Inferior parietal cortex (tissue), 1 donor: Measurements from ENCODE around the gene ZCCHC2.

Experiments
- DNase-seq: peaks from one replicate; pipeline ENCODE4 v3.0.0-alpha.2; 2016; ENCODE audit errors: extremely low spot score

ZCCHC2 gene

DNA sequence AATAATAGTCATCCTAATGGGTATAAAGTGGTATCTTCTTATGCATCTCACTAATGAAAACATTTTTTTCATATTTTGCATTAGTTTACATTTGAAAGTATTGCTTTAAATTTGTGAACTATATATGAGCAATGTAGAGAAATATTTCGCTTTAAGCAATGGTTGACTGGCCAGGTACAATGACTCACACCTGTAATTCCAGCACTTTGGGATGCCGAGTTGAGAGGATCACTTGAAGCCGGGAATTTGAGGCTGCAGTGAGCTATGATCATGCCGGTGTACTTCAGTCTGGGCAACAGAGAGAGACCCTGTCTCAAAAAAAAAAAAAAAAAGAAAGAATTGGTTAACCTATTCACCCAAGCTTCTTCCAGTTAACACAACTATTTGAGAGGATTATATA, 15.1 kb downstream of the ZCCHC2 start:
- no peak for DNase-seq

DNA sequence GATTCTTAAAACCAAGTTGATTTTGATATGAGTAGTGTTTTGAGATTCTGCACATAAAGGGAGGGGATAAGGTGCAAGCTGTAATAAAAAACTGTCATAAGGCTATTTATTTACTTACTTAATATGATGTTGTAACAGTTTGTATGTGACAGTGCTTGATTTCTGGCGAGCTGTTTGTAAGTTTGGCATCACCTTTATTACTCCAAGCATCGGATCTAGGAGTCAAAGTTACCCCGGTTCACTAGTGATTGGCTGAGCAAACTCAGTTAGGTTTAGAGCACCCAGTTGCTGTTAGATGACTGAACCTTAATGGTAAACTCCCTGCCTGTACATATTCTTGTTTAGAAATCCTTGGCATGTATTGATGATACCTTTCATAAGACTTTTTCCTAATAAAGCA, 16.1 kb downstream of the ZCCHC2 start:
- DNase-seq = no peak

DNA sequence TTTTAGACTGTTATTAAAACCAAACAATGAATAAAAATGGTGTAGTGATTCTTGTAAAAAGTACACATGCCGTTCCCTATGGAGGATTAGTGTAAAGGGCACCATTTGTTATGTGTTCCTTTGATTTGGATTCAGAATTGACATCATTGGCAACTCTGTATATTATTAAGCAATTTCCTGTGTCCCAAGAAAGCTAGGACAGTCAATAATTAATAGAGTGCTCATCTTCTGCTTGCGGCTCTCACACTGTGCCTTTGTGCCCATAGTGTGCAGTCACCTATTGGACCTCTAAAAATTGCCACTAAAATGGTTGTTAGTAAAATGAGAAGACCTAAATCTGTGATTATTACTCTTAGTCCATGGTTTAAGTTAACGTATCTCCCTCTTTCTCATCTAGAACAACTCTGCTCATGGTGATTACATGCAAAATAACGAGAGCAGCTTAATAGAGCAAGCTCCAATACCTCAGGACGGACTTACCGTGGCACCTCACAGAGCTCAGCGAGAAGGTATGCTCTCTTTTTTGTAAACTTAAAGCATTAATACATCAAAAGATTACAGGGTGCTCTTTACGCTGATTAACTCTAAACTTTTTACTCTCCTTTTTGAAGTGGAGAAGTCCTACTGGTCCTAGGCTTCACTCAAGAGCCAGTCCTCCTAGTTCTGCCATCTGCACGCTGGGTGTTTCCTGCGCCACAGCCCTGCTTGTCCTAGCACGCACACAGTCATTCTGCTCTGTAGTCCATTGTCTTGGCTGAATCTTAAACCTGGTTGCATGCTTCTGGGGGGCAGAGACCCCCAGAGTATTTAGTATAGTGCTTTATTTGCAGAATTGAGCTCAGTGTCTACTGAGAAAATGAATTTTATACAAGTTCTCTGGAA, 16.7 kb downstream of the ZCCHC2 start:
- no peak for DNase-seq

DNA sequence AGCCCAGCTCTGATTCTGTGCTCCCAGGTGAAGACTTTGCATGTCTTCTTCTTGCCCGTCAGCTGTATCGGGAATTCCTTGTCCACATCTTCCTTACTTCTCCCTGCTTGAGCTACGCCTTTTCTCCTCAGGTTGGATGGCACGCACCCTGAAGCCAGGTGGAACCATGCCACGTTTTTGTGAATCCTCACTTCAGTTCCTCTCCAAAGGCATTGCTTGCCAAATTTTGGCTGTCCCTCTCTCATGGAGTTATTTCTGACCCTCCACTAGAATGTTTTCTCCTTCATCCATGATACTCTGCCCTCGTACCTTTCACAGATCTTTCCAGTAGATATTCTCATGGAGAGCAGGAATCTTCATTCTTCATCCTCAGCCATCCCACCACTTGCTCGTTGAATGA, 20.2 kb downstream of the ZCCHC2 start:
- no peak for DNase-seq

DNA sequence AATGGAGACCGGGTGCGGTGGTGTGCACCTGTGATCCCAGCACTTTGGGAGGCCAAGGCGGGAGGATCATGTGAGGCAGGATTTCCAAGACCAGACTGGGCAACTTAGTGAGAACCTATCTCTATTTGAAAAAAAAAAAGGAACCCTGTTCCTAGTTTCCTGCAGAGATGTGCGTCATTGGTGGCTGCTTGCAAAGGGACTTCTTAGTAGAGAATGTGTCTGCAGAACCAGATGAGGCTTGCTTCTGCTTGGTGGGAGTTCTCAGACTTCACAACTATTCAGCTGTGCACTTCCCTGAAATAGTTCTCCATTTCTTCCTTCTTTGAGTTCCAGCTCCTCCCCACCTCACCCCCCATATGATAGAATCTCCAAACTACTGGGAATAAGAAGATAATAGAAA, 22.3 kb downstream of the ZCCHC2 start:
- DNase-seq = no peak

DNA sequence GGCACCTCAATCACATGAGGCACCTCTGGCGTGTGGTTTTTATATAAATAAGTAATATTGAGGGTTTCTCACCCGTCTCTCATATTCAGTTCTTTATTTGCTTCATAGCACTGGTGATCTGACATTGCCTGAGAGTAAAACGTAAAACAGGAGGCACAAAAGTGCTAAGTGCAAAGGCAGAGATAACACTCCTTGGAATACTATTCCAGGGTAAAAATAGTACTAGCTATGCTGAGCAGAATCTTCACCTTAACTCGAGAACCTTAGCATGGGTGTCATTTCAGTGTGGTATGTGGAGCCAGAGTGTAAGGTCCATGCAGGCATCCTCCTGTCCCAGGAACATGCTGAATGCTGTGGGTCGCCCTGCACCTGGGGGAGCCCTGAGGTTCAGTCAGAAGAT, 26.9 kb downstream of the ZCCHC2 start:
- DNase-seq = no peak

DNA sequence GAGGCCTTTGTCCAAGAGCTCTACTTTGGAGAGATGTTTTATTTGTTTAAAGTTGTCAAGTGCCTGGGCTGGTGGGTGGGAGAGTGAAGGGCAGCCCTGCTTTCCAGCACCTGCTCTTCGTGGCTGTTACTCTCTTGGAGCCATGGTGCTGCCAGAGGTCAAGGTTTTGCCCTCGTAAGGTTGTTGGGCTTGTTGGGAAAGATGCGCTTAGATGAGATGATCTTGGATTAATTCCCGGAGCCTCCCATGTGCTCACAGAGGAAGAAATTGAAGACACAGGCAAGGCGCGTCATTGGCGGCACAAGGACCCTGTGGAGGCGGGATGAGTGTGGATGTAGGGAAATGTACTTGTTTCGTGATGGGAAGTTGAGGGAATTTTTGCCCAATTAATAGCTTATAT, 27.9 kb downstream of the ZCCHC2 start:
- DNase-seq = no peak

DNA sequence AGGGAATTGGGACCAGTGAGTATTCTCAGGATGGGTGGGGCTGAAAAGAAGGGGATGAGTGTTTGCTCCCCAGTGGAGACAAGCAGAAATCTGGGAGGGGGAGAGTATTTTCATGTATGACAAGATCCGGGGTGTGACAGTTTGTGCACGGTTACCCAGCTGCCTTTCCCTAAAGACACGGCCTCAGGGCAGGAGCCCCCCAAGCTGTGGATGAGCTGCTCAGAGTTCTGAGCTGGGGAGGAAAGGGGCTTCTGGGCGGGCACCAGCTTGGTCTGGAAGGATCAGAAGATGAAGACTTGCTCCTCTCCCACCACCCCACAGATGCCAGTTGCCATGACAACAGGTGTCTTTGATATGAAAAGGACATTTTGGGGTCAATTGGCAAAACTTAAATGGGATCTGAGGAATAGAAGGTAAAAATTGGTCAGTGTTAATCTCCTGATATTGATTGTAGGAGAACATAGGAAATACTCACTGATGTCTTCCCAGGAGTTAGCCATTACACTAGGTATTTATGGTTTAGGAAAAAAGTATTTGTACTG, 29.2 kb downstream of the ZCCHC2 start:
- no peak for DNase-seq

DNA sequence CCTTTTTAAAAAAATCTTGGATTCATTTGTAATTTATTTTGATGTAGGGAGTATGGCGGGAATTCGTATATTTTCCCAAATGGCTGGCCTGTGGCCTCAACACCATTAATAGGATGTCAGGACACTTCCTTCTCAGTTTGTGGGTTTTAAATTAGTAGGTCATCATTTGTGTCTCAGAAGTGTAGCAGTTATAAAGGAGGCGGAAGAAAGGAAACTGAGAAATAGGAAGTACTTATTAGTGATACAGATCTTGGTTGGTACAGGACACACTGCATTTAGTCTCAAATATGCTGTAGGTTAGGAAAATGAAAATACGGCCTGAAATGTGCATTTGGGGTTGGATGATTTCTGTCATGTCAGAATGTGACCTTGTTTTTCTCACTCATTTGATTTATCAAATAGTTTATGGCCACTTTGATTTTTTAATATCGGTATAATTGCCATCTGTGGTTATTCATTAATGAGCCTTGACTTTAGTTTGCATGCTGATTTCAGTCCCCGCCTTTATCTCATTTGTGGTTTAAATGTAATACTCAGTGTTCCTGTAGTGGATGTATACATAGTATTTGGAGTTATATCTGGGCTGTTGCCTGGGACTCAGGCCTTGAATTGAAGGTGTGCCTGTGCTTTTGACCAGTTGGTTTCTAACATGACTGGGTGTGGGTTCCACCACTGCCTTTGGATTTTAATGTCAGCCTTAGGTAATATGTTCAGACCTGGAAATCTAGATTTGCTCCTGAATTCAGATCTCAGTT, 31.4 kb downstream of the ZCCHC2 start:
- DNase-seq = no peak

DNA sequence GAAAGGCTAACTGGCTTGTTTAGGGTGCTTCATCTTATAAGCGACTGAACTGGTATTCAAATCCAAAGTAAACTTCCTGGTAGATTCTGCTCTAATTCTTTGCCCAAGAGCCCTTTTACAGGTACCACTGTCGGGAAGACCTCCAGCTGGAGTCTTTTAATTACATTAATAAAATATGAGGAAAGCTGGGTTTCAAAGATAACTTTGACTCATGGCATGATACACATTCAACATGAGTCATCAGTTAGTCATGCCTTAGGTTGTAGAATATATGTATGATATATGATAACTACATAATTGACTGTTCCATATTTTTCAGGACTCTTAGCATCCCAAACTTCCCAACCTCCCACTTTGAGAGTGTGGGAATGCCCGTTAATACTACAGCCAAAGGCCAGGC, 32.3 kb downstream of the ZCCHC2 start:
- no peak for DNase-seq

DNA sequence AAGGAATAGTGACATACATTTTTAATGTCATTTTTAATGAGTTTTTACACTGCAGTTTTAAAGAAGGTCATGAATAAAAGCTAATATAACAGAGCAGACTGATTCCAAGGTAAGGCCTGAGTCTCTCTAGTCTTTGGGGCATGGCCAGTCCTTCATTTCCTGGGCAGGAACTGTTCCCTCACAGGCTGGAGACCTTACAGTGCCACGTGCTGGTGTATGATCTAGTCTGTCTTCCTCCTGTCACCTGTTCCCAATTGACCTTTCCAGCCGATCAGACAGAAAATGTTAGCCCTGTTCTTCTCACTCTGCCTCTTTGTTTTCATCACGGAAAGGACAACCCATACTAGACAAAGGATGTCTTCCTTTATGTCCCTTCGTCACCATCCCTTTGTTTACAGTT, 33.6 kb downstream of the ZCCHC2 start:
- no peak for DNase-seq

DNA sequence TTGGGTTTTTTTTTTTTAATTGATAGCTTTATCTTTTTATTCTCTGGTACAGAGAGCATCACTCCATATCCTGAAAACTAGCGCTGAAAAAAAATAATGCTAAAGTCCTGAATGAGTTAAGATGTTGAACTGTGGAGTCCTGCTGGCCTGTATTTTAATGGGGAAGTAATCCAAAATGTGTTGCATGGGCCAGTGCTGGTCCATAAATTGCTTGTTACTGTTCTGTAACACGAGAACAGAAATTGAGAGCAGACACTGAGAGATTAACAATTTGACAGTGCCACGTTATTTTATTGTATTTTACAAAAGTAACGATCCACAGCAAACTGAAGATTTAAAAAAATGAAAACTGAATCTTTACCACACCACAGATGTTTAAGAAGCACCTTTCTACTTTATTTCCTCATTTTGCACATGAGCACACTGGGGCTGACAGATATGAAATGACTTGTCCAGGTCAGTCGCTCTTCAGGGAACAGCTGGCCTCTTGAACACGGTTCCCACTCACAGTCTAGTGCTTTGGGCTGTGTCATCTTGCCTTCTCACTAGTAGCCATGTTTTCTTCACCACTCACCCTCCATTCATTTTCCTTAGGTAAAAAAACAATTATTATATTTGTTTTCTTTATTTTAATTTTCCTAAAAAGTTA, 35.3 kb downstream of the ZCCHC2 start:
- DNase-seq = no peak

DNA sequence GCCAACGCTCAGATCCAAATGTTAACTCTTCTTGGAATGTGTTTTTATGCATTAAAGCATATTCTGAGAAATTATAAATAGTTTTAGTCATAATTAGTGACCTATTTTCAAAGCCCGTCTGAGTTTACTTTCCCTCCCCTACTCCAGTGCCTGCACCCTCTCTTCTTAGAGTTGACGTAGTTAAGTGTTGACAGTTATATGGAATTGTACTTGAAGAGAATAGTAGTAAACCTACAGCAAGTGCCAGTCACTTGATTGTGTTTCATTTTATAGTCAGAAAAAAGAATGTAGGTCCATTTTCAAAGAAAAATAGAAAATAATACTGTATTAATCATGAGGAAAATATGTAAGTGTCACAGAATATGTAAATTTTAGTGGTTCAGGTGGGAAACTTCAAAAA, 41.2 kb downstream of the ZCCHC2 start:
- no peak for DNase-seq

DNA sequence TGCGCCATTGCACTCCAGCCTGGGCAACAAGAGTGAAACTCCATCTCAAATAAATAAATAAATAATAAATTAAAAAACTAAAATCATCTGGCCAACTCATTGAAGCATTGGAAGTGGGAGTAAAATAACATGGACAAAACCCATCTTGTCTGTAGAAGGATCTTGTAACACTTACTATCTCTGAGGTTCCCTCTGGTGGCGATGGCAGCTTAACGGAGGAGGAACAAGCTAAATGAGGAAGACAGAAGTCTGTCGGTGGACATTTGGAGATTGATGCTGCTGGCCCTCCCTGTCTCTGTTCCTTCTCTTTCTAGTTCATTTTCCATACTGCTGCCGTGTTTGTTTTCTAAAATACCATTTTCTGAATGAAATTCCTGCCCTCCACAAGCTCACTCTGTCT, 43.4 kb downstream of the ZCCHC2 start:
- DNase-seq = peak; percentile 60

DNA sequence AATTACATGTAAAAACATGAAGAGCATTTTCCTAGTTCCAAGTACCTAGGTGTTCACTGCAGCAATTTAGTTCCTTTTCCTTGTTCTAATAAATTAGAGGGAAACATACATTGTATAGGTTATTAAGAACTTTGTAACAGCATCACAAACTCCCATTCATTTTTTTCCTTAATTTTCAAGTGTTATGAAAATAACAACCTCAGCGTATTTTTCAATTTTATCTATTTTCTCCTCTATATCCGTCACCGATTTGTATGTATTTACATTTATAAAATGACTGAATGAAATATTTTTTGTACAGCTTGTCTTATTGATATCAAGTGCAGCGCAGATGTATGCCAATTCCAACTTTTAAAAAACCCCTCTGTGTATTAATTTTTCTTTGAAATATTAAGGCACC, 44.0 kb downstream of the ZCCHC2 start:
- DNase-seq = no peak

DNA sequence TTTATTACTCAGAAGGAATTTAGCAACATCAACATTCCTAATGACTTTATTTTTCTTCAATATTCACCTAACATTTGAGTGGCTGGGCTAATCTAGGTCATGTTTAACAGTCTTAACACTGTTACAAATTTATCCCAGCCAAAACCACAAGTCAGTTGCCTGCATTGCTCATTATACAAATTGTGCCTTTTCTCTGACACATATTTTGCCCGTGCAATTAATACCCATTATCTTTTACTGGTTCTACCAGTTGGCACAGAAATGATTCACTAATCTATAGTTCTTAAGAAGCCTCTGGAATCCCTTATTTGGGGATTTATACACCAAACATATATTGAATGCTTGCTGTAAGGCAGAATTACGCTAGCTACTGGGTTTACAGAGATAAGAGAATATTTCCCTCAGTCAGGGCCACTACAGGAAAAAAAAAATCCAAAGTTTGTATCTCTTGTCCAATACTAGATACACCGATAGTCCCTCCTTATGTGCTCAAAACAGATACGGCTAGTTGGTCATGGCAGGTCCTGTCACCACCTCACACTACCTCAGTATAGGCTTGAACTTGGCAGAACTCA, 46.3 kb downstream of the ZCCHC2 start:
- no peak for DNase-seq

DNA sequence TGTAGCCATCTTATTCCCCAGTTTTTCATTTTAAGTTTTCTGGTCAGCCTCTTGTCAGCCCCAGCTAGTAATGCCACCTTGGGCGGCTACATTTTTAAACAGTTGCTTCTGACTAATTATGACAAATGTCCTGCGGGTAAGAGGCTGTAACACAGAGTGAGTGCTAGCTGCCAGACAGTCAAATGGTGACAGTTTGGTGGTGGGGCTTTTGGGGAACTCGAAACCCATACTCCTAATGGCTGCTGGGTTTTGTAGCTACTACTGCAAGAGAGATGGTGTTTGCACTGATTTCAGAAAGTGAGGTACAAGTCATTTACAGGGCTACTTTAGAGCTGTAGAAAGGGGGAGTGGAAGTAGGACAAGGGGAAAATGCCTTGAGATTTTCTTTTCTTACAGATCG, 48.2 kb downstream of the ZCCHC2 start:
- DNase-seq = no peak

DNA sequence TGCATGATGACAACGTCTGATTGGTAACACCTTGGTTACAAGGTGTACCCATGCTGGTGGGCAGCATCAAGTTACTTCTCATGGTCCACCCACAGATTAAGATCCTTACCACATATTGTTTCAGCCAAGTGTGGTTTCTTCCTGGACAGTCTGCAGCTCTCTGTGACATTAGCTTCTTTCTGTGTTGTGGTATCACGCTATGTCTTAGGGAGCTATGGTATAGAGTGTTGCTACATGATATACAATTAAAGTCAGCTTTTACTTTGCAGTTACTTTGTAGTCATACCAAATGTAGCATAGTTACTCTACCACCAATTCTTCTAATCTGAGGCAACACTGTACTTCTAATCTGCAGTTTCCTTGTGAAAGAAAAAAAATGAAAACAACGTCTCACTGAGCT, 48.8 kb downstream of the ZCCHC2 start:
- no peak for DNase-seq

DNA sequence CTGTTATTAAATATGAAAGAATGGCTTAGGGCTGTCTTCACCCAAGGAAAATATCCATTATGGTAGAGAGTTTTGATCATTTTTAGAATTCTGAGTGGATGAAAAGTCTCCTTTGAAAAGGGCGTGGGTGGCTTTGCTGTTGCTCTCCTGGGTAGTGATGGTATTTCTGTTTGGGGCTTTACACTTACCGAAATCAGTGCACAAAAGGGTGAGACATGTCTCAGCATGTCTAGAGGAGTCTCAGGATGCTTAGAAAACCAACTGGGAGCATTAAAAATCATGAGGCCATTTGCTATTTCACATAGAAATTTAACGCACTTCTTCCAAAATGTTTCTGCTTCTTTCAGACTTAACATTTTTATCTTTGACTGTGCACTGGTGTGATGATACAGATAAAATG, 49.6 kb downstream of the ZCCHC2 start:
- DNase-seq = no peak

DNA sequence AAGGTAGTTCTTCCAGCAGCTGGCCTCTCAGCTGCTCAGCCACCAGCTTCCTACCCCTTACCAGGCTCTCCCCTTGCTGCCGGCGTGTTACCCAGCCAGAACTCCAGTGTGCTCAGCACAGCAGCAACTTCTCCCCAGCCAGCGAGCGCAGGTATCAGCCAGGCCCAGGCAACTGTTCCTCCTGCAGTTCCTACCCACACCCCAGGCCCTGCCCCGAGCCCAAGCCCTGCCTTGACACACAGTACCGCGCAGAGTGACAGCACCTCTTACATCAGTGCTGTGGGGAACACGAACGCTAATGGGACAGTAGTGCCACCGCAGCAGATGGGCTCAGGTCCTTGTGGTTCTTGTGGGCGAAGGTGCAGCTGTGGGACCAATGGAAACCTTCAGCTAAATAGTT, 52.0 kb downstream of the ZCCHC2 start:
- no peak for DNase-seq

DNA sequence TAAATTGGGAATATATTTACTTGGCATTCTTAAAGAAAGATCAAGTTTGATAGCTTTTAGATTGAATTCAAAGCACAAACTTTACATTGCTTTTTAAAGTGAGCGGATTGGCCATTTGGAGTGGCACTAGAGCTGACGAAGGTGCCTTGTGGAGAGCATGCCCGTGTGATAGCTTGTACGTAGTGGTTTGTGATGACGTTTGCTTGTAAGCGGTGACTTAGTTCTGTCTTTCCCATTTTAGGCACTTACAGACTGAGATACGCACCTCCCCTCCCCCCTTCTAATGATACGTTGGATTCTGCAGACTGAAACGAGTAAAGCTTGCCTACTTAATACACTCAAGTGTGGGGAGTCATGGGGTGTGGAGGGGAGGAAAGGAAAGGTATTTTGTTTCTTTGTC, 53.4 kb downstream of the ZCCHC2 start:
- DNase-seq = no peak

DNA sequence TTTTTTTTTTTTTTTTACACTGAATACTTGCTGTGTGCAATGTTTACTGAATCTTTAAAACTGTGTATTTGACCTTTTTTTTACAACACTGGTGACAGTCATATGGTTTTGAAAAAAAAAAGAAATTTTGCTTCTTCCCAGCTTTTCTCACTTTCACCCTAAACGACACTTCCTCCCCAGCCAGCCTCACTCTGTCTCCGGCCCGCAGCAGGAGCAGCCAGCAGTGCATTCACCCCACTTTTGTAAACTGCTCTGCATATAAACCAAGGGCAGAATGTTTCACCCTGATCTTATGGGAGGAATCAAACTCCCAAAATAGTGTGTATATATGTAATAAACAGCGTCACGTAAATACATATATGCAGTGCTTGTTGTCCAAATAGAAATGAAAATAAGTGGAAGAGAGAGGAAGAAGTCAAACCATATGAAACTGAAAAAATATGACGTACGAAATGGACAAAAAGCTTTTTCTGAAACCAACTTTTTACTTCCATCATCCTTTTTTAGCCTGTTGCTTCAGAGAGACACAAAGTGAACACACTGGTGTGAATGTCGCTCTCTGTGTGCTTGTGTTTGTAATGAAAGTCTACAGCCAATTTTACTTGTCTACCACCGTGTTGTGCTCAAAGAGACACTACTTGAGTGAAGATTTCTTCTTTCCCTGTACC, 54.2 kb downstream of the ZCCHC2 start:
- DNase-seq = no peak
